ENCODE measurements around the gene MCC.

Gene MCC

DNA sequence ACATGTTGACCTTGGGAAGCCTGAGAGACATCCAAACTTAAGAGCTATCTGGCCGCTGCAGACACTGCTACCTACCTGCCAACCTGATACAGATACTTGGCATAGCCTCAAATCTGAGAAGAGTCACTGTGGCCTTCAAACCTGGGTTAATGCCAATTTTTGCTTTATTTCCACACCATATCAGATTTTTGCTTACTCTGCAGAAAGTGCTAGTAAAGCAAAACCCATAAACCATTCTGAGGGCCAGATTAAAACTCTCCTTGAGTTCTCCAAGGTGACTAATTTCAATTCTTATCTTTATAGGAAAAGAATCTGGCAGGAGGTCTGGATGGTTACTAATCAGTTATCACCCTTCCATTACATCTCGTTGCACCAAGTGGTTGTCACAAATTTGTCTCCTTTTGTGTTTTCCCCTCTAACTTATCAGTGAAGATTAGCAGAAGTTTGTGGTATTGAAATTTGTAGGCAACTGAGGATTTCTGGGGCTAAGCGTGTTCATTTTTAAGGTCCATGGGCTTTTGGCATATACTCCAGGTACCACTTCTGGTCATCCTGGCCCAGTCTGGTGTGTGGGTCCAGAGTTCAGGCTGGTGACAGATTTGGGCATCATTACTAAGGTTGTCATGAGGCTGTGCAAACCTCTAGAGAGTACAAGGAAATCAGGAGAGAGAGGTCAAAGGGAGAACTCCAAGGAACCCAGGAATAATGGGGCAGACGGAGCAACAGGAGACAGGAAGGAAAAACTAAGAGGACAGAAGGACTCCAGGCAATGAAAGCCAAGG, 231.4 kb downstream of the MCC start:
- Histone ChIP-seq H3K27ac (ENCODE audit: low read depth, low read length) (no peak overlapping the region), H3K79me2 (ENCODE audit: insufficient read depth, low read length) (no peaks in the 10 kb centered on the region), H3K4me2 (ENCODE audit: low read depth, low read length, poor library complexity, severe bottlenecking) (no peak overlapping the region), H3K9ac (ENCODE audit: low read length) (no peak overlapping the region), H3K9me2 (replicated peaks; ENCODE audit: insufficient read depth, low read length) (no peaks in the 10 kb centered on the region), H3K4me3 (ENCODE audit: insufficient read depth, low read length, poor library complexity, severe bottlenecking) (no peak overlapping the region), H3K27me3 (ENCODE audit: low read length) (no peaks in the 10 kb centered on the region), H4K20me1 (ENCODE audit: low read depth, low read length) (no peaks in the 10 kb centered on the region), H2AFZ (ENCODE audit: low read depth, low read length, severe bottlenecking) (no peak overlapping the region), H3K36me3 (ENCODE audit: low read length) (no peaks in the 10 kb centered on the region), H3K9me3 (ENCODE audit: insufficient read depth, low read length) (no peaks in the 10 kb centered on the region), H3F3A (ENCODE audit: insufficient read depth) (no peaks in the 10 kb centered on the region)
- no peak for TF ChIP-seq EZH2phosphoT487 (conservative IDR thresholded peaks at IDR 0.05; ENCODE audit: low read length)
- TF ChIP-seq, protein P1, sequence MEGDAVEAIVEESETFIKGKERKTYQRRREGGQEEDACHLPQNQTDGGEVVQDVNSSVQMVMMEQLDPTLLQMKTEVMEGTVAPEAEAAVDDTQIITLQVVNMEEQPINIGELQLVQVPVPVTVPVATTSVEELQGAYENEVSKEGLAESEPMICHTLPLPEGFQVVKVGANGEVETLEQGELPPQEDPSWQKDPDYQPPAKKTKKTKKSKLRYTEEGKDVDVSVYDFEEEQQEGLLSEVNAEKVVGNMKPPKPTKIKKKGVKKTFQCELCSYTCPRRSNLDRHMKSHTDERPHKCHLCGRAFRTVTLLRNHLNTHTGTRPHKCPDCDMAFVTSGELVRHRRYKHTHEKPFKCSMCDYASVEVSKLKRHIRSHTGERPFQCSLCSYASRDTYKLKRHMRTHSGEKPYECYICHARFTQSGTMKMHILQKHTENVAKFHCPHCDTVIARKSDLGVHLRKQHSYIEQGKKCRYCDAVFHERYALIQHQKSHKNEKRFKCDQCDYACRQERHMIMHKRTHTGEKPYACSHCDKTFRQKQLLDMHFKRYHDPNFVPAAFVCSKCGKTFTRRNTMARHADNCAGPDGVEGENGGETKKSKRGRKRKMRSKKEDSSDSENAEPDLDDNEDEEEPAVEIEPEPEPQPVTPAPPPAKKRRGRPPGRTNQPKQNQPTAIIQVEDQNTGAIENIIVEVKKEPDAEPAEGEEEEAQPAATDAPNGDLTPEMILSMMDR (IDR thresholded peaks at IDR 0.05; ENCODE audit: insufficient read depth, low read length, poor library complexity, severe bottlenecking), result no peak

DNA sequence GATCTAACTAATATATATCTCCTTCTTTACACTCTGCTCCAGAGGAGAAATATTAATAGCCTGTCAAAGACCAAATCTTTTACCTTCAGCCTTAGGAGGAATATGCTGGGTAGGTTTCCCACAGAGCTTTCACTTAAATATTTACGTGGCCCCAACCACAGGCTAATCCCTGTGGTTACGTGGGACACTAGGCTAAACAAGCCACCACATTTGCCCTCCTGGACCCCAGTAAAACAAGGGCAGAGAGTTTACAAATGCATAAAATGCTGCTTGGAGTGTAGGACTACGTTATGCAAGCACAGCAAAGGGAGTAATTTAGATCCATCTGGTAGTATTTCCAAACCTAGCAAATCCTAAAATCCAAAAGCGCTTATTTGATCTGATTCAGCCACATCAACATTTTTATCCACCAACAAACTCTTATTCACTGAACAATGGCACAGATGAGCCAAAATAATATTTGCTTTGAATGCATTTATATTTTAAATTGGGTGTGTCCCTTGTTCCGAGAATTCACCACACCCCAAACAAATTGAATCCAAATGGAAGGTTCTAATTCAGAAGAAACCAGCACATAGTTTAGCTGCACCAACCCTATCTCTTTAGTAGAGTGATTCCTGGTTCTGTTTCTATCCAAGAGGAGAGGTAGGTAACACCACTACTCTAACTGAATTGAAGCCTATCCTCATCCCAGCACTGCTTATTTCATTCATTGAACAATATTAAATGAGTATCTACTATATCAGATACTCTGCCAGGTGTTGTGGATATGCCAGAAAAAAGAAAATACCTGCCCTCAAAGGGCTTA, 232.5 kb downstream of the MCC start:
- H3K4me3 ChIP-seq (ENCODE audit: insufficient read depth, low read length, poor library complexity, severe bottlenecking), result no peak overlapping the region
- H3K79me2 ChIP-seq (ENCODE audit: insufficient read depth, low read length), result no peaks in the 10 kb centered on the region
- no peaks in the 10 kb centered on the region for H3K36me3 ChIP-seq (ENCODE audit: low read length)
- no peaks in the 10 kb centered on the region for H3K9me3 ChIP-seq (ENCODE audit: insufficient read depth, low read length)
- H2AFZ ChIP-seq (ENCODE audit: low read depth, low read length, severe bottlenecking), result no peak overlapping the region
- H4K20me1 ChIP-seq (ENCODE audit: low read depth, low read length), result no peaks in the 10 kb centered on the region
- no peak for TF ChIP-seq EZH2phosphoT487 (conservative IDR thresholded peaks at IDR 0.05; ENCODE audit: low read length)
- TF ChIP-seq, protein P1 (IDR thresholded peaks at IDR 0.05; ENCODE audit: insufficient read depth, low read length, poor library complexity, severe bottlenecking), result no peak
- H3K4me2 ChIP-seq (ENCODE audit: low read depth, low read length, poor library complexity, severe bottlenecking), result no peak overlapping the region
- H3K27ac ChIP-seq (ENCODE audit: low read depth, low read length), result no peak overlapping the region
- no peak overlapping the region for H3K9ac ChIP-seq (ENCODE audit: low read length)
- no peaks in the 10 kb centered on the region for H3K9me2 ChIP-seq (replicated peaks; ENCODE audit: insufficient read depth, low read length)
- H3K27me3 ChIP-seq (ENCODE audit: low read length), result no peaks in the 10 kb centered on the region
- no peaks in the 10 kb centered on the region for H3F3A ChIP-seq (ENCODE audit: insufficient read depth)

DNA sequence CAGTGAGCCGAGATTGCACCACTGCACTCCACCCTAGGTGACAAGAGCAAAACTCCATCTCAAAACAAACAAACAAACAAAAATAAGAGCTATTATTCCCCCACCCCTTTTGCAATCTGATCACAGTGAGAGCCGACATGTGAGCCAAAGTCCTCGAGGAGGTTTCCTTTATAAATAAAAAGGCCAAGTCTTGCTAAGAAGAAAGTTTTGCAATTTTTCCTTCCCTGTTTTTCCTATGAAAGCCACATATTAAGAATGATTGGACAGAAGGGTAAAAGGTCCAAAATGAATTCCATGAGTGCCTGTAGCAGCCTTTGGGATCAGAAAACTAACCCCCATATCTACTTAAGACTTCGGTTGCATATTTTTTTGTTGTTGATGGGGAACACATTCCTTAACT, 233.1 kb downstream of the MCC start:
- H3K27me3 ChIP-seq (ENCODE audit: low read length), result no peaks in the 10 kb centered on the region
- no peak overlapping the region for H3K4me3 ChIP-seq (ENCODE audit: insufficient read depth, low read length, poor library complexity, severe bottlenecking)
- no peaks in the 10 kb centered on the region for H3K79me2 ChIP-seq (ENCODE audit: insufficient read depth, low read length)
- H3F3A ChIP-seq (ENCODE audit: insufficient read depth), result no peaks in the 10 kb centered on the region
- H4K20me1 ChIP-seq (ENCODE audit: low read depth, low read length), result no peaks in the 10 kb centered on the region
- H3K9me2 ChIP-seq (replicated peaks; ENCODE audit: insufficient read depth, low read length), result no peaks in the 10 kb centered on the region
- H3K4me2 ChIP-seq (ENCODE audit: low read depth, low read length, poor library complexity, severe bottlenecking), result no peak overlapping the region
- TF ChIP-seq, protein P1 (IDR thresholded peaks at IDR 0.05; ENCODE audit: insufficient read depth, low read length, poor library complexity, severe bottlenecking), result no peak
- TF ChIP-seq EZH2phosphoT487 (conservative IDR thresholded peaks at IDR 0.05; ENCODE audit: low read length), result no peak
- H3K9me3 ChIP-seq (ENCODE audit: insufficient read depth, low read length), result no peaks in the 10 kb centered on the region
- no peaks in the 10 kb centered on the region for H3K36me3 ChIP-seq (ENCODE audit: low read length)
- no peak overlapping the region for H3K9ac ChIP-seq (ENCODE audit: low read length)
- no peak overlapping the region for H2AFZ ChIP-seq (ENCODE audit: low read depth, low read length, severe bottlenecking)
- H3K27ac ChIP-seq (ENCODE audit: low read depth, low read length), result no peak overlapping the region
